K562 (cell line): ENCODE measurements around the gene EMC6. TPM values are rescaled to one million over a fixed set of nuclear protein-coding genes. Genes with fewer than 3 reads are reported as not detected.

Source experiments
- polyA plus RNA-seq, 8 experiments: library from polyadenylated mRNA; depleted of rRNA in 4 of 8; stranded (reverse) in 5 of 8; unstranded in 3 of 8; fragments of >200 nt; fragmentation: Nextera tagmentation in 2 of 8; fragmentation: Illumina TruSeq in 1 of 8; extraction: Ambion mirVana in 2 of 8; extraction: Trizol in 1 of 8; gene quantifications; 2 replicates each; pipeline versions ENCODE4 v1.2.1 to v1.2.3, GENCODE V29; 2011 to 2014; ENCODE audit warnings: inconsistent platforms in 1 of 8, missing spikeins in 1 of 8
- total RNA-seq, 7 experiments: library from RNA; depleted of rRNA in 6 of 7; stranded (reverse); fragments of >200 nt in 6 of 7; fragmentation: Illumina TruSeq in 2 of 7; extraction: Trizol in 2 of 7; gene quantifications; 2 replicates each; pipeline versions ENCODE4 v1.2.1 to v1.2.3, GENCODE V29; 2011 to 2021; ENCODE audit warnings: low replicate concordance in 1 of 7

EMC6 gene
- total and polyA plus RNA-seq, 9 of the 15 experiments (the other 6 are each of a cell fraction or from before 2014, with no cell fraction given), result 2.9 to 136 (median 24.9) TPM

Other genes with a start within 250 kb of the EMC6 start
Only the 7 nearest of the 14 such genes appear.
- 0.09 TPM in 1 of 2 replicates, not detected in the other for gene TRPV3, start 111.0 kb upstream of the EMC6 start, total RNA-seq (2014; rRNA removed)
- 0.07 and 0.10 TPM in 2 replicates for gene TRPV3, start 111.0 kb upstream of the EMC6 start, total RNA-seq (2014; rRNA removed; fragmentation: Illumina TruSeq; extraction: Trizol)
- 0.11 TPM in 2 replicates for gene TRPV3, start 111.0 kb upstream of the EMC6 start, total RNA-seq (2015; rRNA removed; fragmentation: Illumina TruSeq; extraction: Trizol)
- 0.11 and 0.18 TPM in 2 replicates for gene TRPV3, start 111.0 kb upstream of the EMC6 start, total RNA-seq (2021)
- 0.09 and 0.22 TPM in 2 replicates for gene TRPV3, start 111.0 kb upstream of the EMC6 start, polyA plus RNA-seq (2011; rRNA removed)
- 0.08 and 0.10 TPM in 2 replicates for gene TRPV3, start 111.0 kb upstream of the EMC6 start, polyA plus RNA-seq (2014; fragmentation: Illumina TruSeq; extraction: Trizol)
- gene TRPV3, start 111.0 kb upstream of the EMC6 start, polyA plus RNA-seq (2014; fragmentation: Nextera tagmentation; extraction: Ambion mirVana), result under 1 TPM in 1 of 2 experiments, not detected in 1; 0.03 TPM
- 0.42 and 0.55 TPM in 2 replicates for gene TRPV3, start 111.0 kb upstream of the EMC6 start, polyA plus RNA-seq (2014; rRNA removed)
- 0.08 TPM in 1 of 2 replicates, not detected in the other for gene TRPV1, start 59.4 kb upstream of the EMC6 start, total RNA-seq (2014; rRNA removed)
- 0.11 TPM in 1 of 2 replicates, not detected in the other for gene TRPV1, start 59.4 kb upstream of the EMC6 start, total RNA-seq (2014; rRNA removed; fragmentation: Illumina TruSeq; extraction: Trizol)
- 0.15 TPM in 1 of 2 replicates, not detected in the other for gene TRPV1, start 59.4 kb upstream of the EMC6 start, total RNA-seq (2015; rRNA removed; fragmentation: Illumina TruSeq; extraction: Trizol)
- gene TRPV1, start 59.4 kb upstream of the EMC6 start, total RNA-seq (2021), result 0.11 and 0.20 TPM in 2 replicates
- 0.12 and 0.18 TPM in 2 replicates for gene TRPV1, start 59.4 kb upstream of the EMC6 start, polyA plus RNA-seq (2011; rRNA removed)
- gene TRPV1, start 59.4 kb upstream of the EMC6 start, polyA plus RNA-seq (2014; fragmentation: Illumina TruSeq; extraction: Trizol), result 0.09 and 0.12 TPM in 2 replicates
- gene TRPV1, start 59.4 kb upstream of the EMC6 start, polyA plus RNA-seq (2014; fragmentation: Nextera tagmentation; extraction: Ambion mirVana), result under 1 TPM in 1 of 2 experiments, not detected in 1; 0.01 TPM
- 0.09 and 0.12 TPM in 2 replicates for gene TRPV1, start 59.4 kb upstream of the EMC6 start, polyA plus RNA-seq (2014; rRNA removed)
- 16.3 and 20.2 TPM in 2 replicates for gene SHPK, start 32.6 kb upstream of the EMC6 start, total RNA-seq (2014; rRNA removed)
- 7.2 and 10.0 TPM in 2 replicates for gene SHPK, start 32.6 kb upstream of the EMC6 start, total RNA-seq (2014; rRNA removed; fragmentation: Illumina TruSeq; extraction: Trizol)
- 11.8 and 12.3 TPM in 2 replicates for gene SHPK, start 32.6 kb upstream of the EMC6 start, total RNA-seq (2015; rRNA removed; fragmentation: Illumina TruSeq; extraction: Trizol)
- gene SHPK, start 32.6 kb upstream of the EMC6 start, total RNA-seq (2021), result 14.2 and 14.9 TPM in 2 replicates
- gene SHPK, start 32.6 kb upstream of the EMC6 start, polyA plus RNA-seq (2011; rRNA removed), result 12.6 and 13.1 TPM in 2 replicates
- 12.2 and 12.8 TPM in 2 replicates for gene SHPK, start 32.6 kb upstream of the EMC6 start, polyA plus RNA-seq (2014; fragmentation: Illumina TruSeq; extraction: Trizol)
- 1 to 10 TPM; 2.5 to 2.6 TPM for gene SHPK, start 32.6 kb upstream of the EMC6 start, polyA plus RNA-seq (2014; fragmentation: Nextera tagmentation; extraction: Ambion mirVana)
- gene SHPK, start 32.6 kb upstream of the EMC6 start, polyA plus RNA-seq (2014; rRNA removed), result 10.5 and 11.2 TPM in 2 replicates
- 4.8 and 5.6 TPM in 2 replicates for gene CTNS, start 32.1 kb upstream of the EMC6 start, total RNA-seq (2014; rRNA removed)
- 3.5 TPM in 2 replicates for gene CTNS, start 32.1 kb upstream of the EMC6 start, total RNA-seq (2014; rRNA removed; fragmentation: Illumina TruSeq; extraction: Trizol)
- 4.9 and 5.8 TPM in 2 replicates for gene CTNS, start 32.1 kb upstream of the EMC6 start, total RNA-seq (2015; rRNA removed; fragmentation: Illumina TruSeq; extraction: Trizol)
- gene CTNS, start 32.1 kb upstream of the EMC6 start, total RNA-seq (2021), result 6.2 and 7.3 TPM in 2 replicates
- 4.2 and 4.6 TPM in 2 replicates for gene CTNS, start 32.1 kb upstream of the EMC6 start, polyA plus RNA-seq (2011; rRNA removed)
- 6.7 and 7.8 TPM in 2 replicates for gene CTNS, start 32.1 kb upstream of the EMC6 start, polyA plus RNA-seq (2014; fragmentation: Illumina TruSeq; extraction: Trizol)
- 1 to 10 TPM in 1 of 2 experiments, under 1 TPM in 1; 0.66 to 1.0 TPM for gene CTNS, start 32.1 kb upstream of the EMC6 start, polyA plus RNA-seq (2014; fragmentation: Nextera tagmentation; extraction: Ambion mirVana)
- gene CTNS, start 32.1 kb upstream of the EMC6 start, polyA plus RNA-seq (2014; rRNA removed), result 6.0 and 8.4 TPM in 2 replicates
- 10.9 and 17.5 TPM in 2 replicates for gene TAX1BP3, start 234 bp upstream of the EMC6 start, total RNA-seq (2014; rRNA removed)
- gene TAX1BP3, start 234 bp upstream of the EMC6 start, total RNA-seq (2014; rRNA removed; fragmentation: Illumina TruSeq; extraction: Trizol), result 4.1 and 4.4 TPM in 2 replicates
- gene TAX1BP3, start 234 bp upstream of the EMC6 start, total RNA-seq (2015; rRNA removed; fragmentation: Illumina TruSeq; extraction: Trizol), result 7.9 and 8.2 TPM in 2 replicates
- gene TAX1BP3, start 234 bp upstream of the EMC6 start, total RNA-seq (2021), result 14.5 and 15.4 TPM in 2 replicates
- 6.2 and 10.7 TPM in 2 replicates for gene TAX1BP3, start 234 bp upstream of the EMC6 start, polyA plus RNA-seq (2011; rRNA removed)
- 5.8 and 13.9 TPM in 2 replicates for gene TAX1BP3, start 234 bp upstream of the EMC6 start, polyA plus RNA-seq (2014; fragmentation: Illumina TruSeq; extraction: Trizol)
- 1 to 10 TPM in 1 of 2 experiments, under 1 TPM in 1; 0.99 to 2.5 TPM for gene TAX1BP3, start 234 bp upstream of the EMC6 start, polyA plus RNA-seq (2014; fragmentation: Nextera tagmentation; extraction: Ambion mirVana)
- 6.4 and 8.5 TPM in 2 replicates for gene TAX1BP3, start 234 bp upstream of the EMC6 start, polyA plus RNA-seq (2014; rRNA removed)
- gene P2RX5, start 27.3 kb downstream of the EMC6 start, total RNA-seq (2014; rRNA removed), result 1.3 and 1.8 TPM in 2 replicates
- 0.35 and 1.5 TPM in 2 replicates for gene P2RX5, start 27.3 kb downstream of the EMC6 start, total RNA-seq (2014; rRNA removed; fragmentation: Illumina TruSeq; extraction: Trizol)
- 0.87 and 1.5 TPM in 2 replicates for gene P2RX5, start 27.3 kb downstream of the EMC6 start, total RNA-seq (2015; rRNA removed; fragmentation: Illumina TruSeq; extraction: Trizol)
- 1.6 and 1.8 TPM in 2 replicates for gene P2RX5, start 27.3 kb downstream of the EMC6 start, total RNA-seq (2021)
- gene P2RX5, start 27.3 kb downstream of the EMC6 start, polyA plus RNA-seq (2011; rRNA removed), result 2.7 and 4.0 TPM in 2 replicates
- gene P2RX5, start 27.3 kb downstream of the EMC6 start, polyA plus RNA-seq (2014; fragmentation: Illumina TruSeq; extraction: Trizol), result 1.1 and 1.6 TPM in 2 replicates
- gene P2RX5, start 27.3 kb downstream of the EMC6 start, polyA plus RNA-seq (2014; fragmentation: Nextera tagmentation; extraction: Ambion mirVana), result under 1 TPM; 0.31 to 0.61 TPM
- 0.49 and 1.2 TPM in 2 replicates for gene P2RX5, start 27.3 kb downstream of the EMC6 start, polyA plus RNA-seq (2014; rRNA removed)
- gene HASPIN, start 55.1 kb downstream of the EMC6 start, total RNA-seq (2014; rRNA removed), result 12.1 and 14.5 TPM in 2 replicates
- 10.2 and 10.6 TPM in 2 replicates for gene HASPIN, start 55.1 kb downstream of the EMC6 start, total RNA-seq (2014; rRNA removed; fragmentation: Illumina TruSeq; extraction: Trizol)
- gene HASPIN, start 55.1 kb downstream of the EMC6 start, total RNA-seq (2015; rRNA removed; fragmentation: Illumina TruSeq; extraction: Trizol), result 9.9 and 11.0 TPM in 2 replicates
- gene HASPIN, start 55.1 kb downstream of the EMC6 start, total RNA-seq (2021), result 12.9 and 13.5 TPM in 2 replicates
- 5.9 and 9.0 TPM in 2 replicates for gene HASPIN, start 55.1 kb downstream of the EMC6 start, polyA plus RNA-seq (2011; rRNA removed)
- 9.5 and 11.0 TPM in 2 replicates for gene HASPIN, start 55.1 kb downstream of the EMC6 start, polyA plus RNA-seq (2014; fragmentation: Illumina TruSeq; extraction: Trizol)
- under 1 TPM; 0.81 to 0.87 TPM for gene HASPIN, start 55.1 kb downstream of the EMC6 start, polyA plus RNA-seq (2014; fragmentation: Nextera tagmentation; extraction: Ambion mirVana)
- gene HASPIN, start 55.1 kb downstream of the EMC6 start, polyA plus RNA-seq (2014; rRNA removed), result 7.1 and 7.2 TPM in 2 replicates